Stimulated activated CD8-positive, alpha-beta memory T cell treated with anti-CD3 and anti-CD28 coated beads, Interleukin-7, amount 100 ng/mL, for 48 hours (primary cell): Measurements from ENCODE around the gene KRT35.
"Not testable (repeated sequence)": the region's sequence is repeated elsewhere in the genome, so short reads cannot be mapped to it uniquely, and the experiment has no call there.

Experiments
- DNase-seq, 2 donors: peaks; one replicate each; pipeline ENCODE4 v3.0.0-alpha.2; 2020; ENCODE audit warnings: low read depth in 1 of 2; ENCODE audit errors: extremely low read depth in 1 of 2

Gene KRT35

DNA sequence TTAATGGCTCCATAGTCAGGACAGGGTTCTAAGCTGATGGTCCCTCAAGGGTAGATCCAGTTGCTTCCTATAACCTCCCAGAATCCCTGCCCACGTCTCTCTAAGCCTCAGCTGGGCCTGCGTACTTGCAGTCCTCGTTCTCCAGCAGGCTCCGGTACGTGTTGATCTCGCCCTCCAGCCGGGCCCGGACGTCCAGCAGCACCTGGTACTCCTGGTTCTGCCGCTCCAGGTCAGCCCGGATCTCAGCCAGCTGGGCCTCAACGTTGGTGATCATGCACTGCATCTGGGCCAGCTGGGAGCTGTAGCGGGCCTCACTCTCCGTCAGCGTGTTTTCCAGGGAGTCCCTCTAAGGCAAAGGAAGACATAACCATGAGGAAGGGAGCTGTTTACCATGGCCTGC lies 18.2 kb downstream of the KRT35 start:
- DNase-seq = no peak

DNA sequence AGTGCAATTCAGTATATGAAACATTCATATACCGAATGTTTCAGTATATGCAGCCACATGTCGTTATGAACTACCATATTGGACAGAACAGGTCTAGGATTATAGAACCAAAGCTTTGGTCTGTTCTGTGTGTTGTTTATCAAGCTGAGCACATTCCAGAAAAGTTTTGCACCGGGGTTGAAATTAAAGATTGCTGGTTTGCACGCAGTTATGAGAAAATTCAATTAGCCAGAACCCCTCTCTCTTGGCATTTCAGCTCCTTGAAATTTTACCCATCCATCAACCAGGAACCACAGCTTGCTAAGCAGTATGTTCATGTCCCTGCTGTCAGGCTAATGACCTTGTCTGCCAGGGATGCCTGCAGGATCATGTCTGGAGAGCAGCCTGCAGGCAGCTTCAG lies 23.3 kb downstream of the KRT35 start:
- DNase-seq = no peak

DNA sequence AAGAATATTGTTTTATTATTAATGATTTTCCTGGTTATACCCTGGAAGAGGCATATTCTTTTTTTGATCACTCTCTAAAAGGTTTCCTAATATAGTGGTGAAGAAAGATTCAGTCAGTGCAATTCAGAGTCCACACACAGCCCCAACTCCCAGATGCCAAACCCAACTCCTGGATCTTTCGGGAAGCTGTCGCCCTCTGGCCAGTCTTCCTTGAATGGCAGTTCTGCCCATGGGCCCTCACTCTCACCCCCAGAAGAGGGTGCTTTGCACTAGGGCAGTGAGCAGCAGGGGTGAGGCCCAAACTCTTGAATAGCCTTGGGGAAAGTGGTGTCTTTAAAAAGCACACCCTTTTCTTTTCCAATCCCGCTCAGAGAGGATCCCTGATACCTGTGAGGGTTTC lies 24.7 kb downstream of the KRT35 start:
- DNase-seq = no peak

DNA sequence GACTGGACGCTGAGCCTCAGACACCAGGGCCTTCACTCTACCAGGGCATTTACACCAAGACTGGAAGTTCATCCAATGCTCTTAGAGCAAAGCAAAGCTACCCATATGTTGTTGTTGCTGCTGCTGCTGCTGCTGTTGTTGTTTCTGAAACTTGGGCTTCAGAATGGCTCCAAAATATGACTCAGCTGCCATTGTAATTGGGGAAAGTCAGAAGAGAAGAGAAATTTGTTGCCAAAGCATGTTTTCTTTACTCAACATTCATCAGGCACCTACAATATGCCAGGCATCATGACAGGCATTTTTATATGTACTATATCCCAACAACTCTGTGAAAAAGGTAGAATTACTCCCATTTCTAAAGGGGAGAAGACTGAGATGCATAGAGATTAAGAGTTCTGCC lies 25.7 kb downstream of the KRT35 start:
- no peak for DNase-seq

DNA sequence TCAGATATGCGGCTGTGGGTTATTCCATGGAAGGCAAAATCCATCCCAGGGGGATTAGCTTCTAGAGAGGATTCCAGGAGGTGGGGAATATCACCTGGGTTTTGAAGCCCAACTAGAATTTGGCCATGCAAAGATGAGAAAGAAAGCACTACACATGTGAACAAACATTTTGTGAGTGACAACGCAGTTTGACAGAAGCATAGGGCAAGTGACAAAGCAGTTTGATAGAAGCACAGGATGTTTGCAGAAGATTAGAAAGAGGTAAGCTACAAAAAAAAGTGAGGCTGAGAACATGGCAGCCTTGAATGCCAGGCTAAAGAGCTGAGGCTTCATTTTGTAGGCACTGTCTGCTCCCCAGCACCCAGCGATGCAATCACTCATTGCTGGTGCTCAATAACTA lies 27.9 kb downstream of the KRT35 start:
- no peak for DNase-seq

DNA sequence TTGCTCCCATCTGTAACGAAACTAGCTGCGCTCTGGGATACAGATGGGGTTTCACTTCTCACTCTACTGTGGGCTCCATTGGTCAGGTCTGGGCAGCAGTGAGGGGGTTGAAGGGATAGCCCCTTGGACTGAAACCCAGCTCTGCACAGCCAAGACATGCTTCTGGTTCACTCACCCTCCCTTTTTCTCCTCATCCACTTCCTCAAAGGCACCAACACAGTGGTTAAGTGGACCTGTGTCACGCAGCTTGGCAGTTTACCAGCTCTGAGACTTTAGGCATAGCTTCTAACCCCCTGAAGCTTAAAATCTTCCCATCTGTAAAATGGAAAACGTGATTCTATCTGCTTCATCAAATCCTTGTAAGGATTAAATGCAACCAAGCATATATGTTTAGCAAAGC lies 28.7 kb downstream of the KRT35 start:
- DNase-seq = no peak

DNA sequence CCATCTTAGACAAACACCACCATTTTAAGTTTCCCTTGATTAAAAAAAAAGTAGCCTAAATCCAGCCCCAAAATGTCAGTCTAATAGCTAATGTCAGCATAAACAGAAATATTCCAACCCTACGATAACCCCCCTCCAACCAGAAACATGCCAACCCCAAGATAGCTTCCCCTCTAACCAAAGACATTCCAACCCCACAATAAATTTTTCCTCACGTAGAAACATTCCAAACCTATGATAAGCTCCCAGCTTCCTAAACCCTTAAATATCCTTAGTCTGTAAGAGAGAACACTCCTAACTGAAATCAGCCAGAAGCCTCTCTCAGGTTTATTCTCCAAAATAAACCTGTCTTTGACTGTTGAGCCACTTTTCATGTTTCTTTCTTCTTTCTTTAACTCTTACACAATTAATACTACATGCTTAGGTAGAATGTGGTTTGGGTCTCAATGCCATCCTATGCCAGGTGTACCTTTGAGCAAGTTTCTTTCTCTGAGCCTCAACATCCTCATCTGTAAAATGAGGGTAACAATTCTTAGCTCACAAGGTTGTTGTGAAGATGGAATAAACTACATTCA lies 29.7 kb downstream of the KRT35 start:
- DNase-seq = no peak

DNA sequence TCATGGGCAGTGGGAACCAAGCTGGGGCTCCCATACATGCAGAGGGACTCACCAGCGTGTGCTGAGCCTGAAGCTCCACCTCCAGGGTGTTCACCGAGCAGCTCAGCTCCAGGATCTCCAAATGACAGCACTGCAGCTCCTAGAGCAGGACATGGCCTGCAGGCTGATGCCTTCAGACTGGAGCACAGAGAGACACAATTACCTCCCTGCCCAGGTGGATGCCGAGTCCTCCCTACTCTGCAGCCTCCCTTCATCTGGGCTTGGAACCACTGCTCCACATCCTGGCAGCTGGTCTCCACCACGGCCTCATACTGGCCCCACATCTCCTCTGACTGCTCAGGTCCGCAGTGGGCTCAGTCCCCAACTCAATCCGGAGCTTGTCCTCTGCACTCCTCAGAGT lies 31.9 kb downstream of the KRT35 start:
- DNase-seq = no peak

DNA sequence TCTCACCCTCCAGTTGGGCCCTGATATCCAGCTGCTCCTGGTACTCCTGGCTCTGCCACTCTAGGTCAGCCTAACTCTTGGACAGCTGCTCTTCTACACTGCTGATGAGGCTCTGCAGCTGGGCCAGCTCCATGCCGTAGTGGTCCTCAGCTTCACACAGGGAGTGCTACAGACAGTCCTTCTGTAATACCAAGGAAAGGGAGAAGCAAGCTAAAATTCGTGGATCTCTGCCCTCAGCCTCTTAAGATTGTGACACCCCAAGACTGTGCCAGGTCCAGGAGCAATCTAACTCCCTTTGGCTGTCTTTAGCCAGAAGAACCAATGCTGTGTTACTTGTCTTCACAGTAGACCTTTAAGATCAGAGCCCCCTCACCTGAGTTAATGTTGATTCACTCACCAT lies 32.4 kb downstream of the KRT35 start:
- no peak for DNase-seq

DNA sequence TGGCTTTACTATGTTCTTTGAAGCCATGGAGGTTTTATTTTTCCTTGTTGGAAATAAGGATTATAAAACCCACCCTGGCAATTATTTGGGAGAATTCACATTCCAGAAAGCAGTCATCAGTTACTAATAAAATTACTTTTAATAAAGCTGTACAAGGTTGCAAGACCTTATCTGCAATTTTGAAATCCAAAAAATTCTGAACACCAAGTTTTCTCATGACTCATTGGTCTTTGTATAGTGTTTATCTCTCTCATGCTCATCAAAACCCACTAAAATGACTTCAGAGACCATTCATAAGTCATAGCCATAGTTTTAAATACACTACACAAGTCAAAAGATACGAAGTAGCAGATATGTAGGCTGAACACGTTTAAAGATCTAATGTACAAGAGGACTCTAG lies 34.1 kb downstream of the KRT35 start:
- DNase-seq = no peak

DNA sequence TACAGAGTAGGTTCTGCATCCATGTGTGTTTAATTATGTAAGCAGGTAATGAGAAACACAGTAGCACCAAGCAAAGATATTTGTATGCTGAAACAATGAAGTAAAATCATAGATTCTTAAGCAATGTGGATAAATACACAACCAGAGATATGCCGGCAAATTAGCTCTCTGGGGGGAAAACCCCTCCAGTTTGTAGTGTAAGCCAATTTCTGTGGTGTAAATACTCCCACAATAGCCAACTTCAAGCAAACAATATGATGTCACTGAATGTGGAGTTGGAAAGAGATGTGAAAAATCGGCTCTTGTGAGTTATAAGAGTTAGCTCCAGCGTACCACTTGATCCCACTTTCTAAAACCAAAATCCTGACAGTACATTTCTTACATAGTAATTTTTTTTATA lies 36.3 kb downstream of the KRT35 start:
- DNase-seq = no peak

DNA sequence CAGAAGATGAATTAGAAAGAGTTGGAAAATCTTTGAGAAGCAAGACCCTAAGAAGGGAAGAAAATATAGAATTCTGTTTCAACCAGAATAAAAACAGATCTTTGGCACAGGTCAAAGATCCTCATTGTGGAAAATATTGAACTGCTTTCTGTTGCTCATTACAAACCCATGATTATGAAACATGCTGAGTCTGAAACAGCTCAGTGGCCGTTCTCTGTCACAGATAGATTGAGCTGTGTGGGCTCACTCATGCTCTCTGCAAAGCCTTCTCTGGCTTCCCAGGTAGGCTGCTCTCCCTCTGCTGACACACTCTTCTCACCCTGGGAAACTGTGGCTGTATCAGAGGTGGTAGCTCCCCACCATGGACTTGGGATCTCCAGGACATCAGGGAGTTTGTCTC lies 36.8 kb downstream of the KRT35 start:
- DNase-seq = no peak

DNA sequence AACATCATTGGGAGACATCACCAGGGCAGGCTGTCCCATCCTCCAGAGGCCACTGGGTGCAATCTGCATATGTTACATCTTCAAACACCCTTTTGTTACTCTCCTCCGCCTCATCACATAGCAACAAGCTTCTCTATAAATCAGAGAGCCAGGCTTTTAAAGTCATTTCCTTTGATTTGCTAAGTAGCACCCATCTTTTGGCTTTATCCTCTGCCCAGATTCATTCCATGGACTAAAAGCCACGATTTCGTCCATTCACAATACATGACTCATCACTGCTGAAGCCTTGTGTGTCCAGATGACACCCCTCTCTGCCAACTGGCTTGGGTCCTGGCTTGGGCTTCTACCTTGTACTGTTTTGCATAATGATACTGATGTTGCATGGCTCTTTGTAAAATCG lies 38.2 kb downstream of the KRT35 start:
- no peak for DNase-seq

DNA sequence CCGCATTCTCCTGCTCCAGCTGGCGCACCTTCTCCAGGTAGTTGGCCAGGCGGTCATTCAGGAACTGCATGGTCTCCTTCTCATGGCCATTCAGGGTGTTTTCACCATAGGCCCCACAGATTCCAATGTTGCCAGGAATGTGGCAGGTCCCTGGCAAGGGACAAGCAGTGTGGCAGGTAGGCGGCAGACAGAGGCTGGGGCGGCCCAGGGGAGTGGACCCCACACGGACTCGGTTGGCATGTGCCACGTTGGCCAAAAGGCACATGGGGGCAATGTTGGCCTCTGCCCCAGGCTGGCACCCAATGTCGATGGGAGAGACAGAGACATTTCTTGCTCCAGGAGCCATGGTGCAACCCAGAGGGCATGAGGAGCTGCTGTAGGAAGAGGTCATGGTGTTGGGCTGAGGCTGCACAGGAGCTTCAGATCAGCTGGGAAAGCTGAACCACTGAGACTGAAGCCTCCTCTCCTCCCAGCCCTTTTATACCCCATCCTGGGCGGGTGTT lies 40.4 kb downstream of the KRT35 start, which contains the start of gene KRT38:
TSS of gene KRT38 (minus strand) at position 453 of the 503 bp plus-strand sequence. CDS start at position 391, 62 bp downstream.
- no peak for DNase-seq

DNA sequence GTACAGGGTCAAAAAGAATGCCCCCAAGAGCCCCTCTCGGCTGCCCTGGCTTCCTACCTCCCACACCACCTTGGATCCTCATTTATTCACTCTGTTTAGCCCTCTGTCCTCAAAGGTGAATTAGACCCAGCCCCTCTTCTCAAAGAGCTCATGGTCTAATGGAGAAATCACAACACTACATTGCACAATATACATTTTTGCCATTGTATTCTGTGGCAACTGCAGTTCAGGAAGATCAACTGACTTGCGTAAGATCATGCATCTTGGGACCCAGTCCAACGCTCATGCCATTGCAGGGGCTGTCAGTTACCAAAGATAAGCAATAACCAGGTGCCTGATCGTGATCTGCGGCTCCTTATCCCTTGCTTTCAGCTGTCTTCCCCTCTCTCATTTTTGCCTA lies 41.6 kb downstream of the KRT35 start:
- DNase-seq = no peak

DNA sequence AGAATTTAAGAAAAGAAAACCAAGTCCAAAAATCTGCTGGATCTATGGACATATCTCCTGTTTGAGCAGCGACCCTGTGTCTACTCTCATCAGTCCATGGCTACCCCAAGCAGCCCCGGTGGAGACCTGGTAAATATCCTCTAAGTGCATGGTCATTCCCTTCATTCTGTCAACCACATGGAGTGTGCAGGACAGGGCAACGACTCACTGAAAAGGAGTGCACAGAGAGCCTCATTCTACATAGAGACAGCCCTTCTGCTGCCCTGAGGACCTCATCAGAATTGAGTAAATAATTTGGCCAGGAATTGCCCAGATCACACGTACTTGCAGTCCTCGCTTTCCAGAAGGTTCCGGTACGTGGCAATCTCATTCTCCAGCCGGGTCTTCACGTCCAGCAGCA lies 43.2 kb downstream of the KRT35 start:
- DNase-seq = no peak

DNA sequence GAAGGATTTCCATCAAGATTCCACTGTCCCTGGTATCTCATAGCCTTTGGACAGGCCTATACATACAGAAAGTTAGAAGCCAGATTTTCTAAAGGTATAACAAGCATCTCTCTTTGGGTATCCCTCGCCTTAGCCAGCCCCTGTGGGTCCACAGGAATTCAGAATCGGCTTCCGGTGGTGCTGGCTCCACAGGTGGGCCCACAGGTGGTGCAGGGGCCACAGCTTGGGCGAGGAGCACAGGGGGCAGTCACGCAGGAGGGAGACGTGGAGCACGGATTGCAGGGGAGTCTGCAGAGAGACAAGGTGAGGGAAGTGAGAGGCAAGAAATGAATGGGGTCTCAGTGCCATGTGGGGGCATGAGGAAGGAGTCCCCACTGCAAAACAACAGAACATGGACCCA lies 43.7 kb downstream of the KRT35 start:
- DNase-seq = no peak

DNA sequence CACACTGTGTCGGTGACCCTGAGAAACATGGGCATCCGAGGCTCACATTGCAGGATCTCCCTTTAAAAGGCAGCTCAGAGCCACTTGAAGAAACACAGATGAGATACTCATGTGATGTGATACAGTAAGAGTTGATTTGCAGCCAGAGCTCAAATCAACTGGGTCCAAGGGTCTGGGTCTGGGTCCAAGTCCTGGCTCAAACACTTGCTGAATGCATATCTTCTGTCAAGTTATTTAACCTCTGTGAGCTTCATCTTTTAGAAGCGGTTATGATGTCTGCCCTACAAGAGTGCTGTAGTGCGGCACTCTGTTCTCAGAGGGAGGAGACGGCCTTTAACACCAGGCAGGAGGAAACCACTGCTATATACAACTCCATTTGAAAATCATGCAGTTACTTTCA lies 46.5 kb downstream of the KRT35 start:
- DNase-seq = no peak

DNA sequence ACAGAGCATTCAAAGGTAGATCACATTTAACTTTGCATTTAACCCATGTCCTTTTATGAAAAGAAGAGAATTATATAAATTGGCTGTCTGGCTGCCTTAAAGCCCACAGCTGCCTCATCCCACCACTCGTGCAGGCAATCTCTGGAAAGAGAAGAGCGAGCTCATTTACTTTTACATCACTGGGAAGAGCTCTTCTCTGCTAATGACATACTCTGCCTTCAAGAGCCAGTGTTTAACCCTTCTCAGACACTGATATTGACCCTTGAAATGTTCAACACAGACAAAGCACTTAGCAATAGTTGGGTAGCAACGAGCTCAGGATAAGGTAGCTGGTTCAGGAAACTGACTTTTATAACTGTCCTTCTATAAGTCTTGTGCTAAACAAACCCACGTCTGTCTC lies 46.9 kb downstream of the KRT35 start:
- DNase-seq = no peak

DNA sequence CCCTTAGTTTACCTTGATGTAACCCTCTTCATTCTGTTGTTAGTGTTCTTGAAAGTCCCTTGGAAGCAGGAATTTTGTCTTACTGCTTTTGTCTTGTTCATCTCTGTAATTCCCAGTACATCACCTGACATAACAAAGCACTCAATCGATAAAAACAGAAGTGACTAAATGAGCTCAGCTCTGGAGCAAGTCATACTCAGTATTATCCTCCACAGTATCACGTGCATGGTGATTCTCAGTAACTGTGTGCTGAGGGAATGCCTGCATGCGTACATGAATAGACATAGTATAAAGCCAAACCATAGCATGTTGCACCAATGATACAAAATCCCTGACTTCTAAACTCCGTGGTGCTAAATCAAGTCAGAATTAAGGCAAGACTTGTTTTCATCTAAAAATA lies 47.4 kb downstream of the KRT35 start:
- DNase-seq = no peak

DNA sequence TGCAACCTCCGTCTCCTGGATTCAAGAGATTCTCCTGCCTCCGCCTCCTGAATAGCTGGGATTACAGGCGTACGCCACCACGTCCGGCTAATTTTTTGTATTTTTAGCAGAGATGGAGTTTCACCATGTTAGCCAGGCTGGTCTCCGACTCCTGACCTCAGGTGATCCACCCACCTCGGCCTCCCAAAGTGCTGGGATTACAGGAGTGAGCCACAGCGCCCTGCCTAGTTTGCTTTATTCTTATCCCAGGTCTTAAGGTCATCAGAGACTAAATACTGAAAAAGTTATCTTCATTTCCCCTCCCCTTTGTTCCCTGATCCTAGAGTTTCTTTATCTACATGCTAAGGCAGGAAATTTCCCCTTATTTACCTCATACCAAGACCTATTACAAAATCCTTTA lies 50.6 kb downstream of the KRT35 start:
- DNase-seq = not testable (repeated sequence)

DNA sequence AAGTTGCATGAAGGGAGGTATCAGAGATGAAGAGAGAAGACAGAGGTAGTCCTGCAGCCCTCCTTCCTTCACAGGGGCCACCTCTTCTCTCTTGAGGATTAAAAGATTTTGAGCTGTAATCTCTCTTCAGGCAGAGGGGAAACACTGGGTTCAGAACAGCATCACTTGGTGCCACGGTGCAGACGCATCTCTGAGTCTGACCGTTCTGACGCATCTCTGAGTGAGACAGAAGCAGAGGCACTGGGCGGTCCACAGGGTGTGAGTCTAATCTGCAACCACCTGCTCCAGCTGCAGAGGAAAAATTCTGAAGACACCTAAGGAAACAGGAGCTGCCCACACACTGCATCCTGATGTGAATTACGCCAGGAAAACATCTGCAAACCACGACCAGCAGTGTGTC lies 51.3 kb downstream of the KRT35 start:
- no peak for DNase-seq

DNA sequence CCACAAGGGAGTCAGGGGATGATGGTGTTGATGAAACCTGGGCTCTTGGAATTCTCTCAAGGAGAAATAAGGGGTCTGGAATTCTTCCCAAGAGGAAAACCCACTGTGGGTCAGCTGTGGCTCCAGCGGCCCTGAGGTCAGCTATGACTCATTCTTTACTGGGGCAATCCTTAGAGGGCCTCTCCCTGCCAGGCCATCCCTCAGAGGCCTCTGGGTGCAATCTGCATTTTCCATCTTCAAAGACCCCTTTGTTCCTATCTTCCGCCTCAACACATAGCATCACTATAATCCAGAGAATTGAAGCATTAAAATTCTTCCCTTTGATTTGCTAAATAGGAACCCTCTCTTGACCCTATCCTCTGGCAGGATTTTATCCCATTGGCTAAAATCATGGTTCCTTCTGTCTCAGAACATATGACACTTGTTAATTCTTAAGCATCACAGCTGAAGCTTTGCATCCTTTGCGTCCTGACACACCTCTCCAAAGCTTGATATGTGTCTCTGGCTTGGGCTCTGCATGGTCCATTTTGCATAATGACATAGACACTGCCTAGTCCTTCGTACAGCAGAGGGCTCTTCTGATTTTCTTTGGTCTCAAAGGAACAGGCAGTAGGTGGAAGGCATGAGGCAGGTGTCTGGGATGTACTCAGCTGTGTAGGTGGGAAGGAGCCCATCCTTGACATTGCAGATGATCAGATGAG lies 52.2 kb downstream of the KRT35 start:
- DNase-seq = no peak
